Camera-type eye (tissue), 1 donor: ENCODE results near the gene HCN2. TPM values are rescaled to one million over a fixed set of nuclear protein-coding genes. Genes with fewer than 3 reads are reported as not detected.

Experiments used
- total RNA-seq: library from RNA; depleted of rRNA; stranded (reverse); fragments of >200 nt; gene quantifications from one replicate; pipeline ENCODE4 v1.2.3, GENCODE V29; 2014

HCN2 gene
- total RNA-seq, result 6.0 TPM

GRCh38 chr19:589693-590395 is at the start of gene HCN2:
HCN2 (plus strand) TSS chr19:589881; CDS start chr19:589946, 65 bp downstream.

GRCh38 chr19:543910-544608 is 45.6 kb upstream of the HCN2 start, which contains the start of gene GZMM:
GZMM (plus strand) TSS chr19:544053; CDS start chr19:544072, 19 bp downstream.

GRCh38 chr19:572140-572742 is 17.4 kb upstream of the HCN2 start, which contains the start of gene BSG:
BSG (plus strand) TSS chr19:572596; CDS start chr19:572635, 39 bp downstream.

GRCh38 chr19:633068-633785 is 43.5 kb downstream of the HCN2 start, which contains the start of gene POLRMT:
POLRMT (minus strand) TSS chr19:633537; CDS start chr19:633512, 25 bp downstream.

GRCh38 chr19:639253-640160 is 49.8 kb downstream of the HCN2 start, which contains the start of gene FGF22:
FGF22 (plus strand) TSS chr19:639879; CDS start chr19:639926, 47 bp downstream.

GRCh38 chr19:662962-663681 is 73.4 kb downstream of the HCN2 start, which contains the start of gene RNF126:
RNF126 (minus strand) TSS chr19:663214; CDS start chr19:663121, 93 bp downstream.

Other genes with a start within 250 kb of the HCN2 start
- gene MIER2, start 245.1 kb upstream of the HCN2 start, total RNA-seq, result 32.2 TPM
- gene C2CD4C, start 180.7 kb upstream of the HCN2 start, total RNA-seq, result 3.8 TPM
- 22.5 TPM for gene SHC2, start 128.8 kb upstream of the HCN2 start, total RNA-seq
- gene MADCAM1, start 93.4 kb upstream of the HCN2 start, total RNA-seq, result 1.3 TPM
- gene TPGS1, start 82.4 kb upstream of the HCN2 start, total RNA-seq, result 28.9 TPM
- gene CDC34, start 58.1 kb upstream of the HCN2 start, total RNA-seq, result 83.5 TPM
- not detected for gene GZMM, start 45.8 kb upstream of the HCN2 start, total RNA-seq
- 413 TPM for gene BSG, start 17.3 kb upstream of the HCN2 start, total RNA-seq
- gene POLRMT, start 43.7 kb downstream of the HCN2 start, total RNA-seq, result 33.2 TPM
- gene FGF22, start 50.0 kb downstream of the HCN2 start, total RNA-seq, result not detected
- gene RNF126, start 73.3 kb downstream of the HCN2 start, total RNA-seq, result 25.8 TPM
- gene FSTL3, start 86.5 kb downstream of the HCN2 start, total RNA-seq, result 36.6 TPM
- gene PRSS57, start 105.6 kb downstream of the HCN2 start, total RNA-seq, result not detected
- gene PALM, start 119.1 kb downstream of the HCN2 start, total RNA-seq, result 145 TPM
- gene MISP, start 161.2 kb downstream of the HCN2 start, total RNA-seq, result 1.4 TPM
- 113 TPM for gene PTBP1, start 207.6 kb downstream of the HCN2 start, total RNA-seq
- 21.2 TPM for gene PLPPR3, start 232.1 kb downstream of the HCN2 start, total RNA-seq
- 3.4 TPM for gene AZU1, start 238.0 kb downstream of the HCN2 start, total RNA-seq